Gastrocnemius medialis (tissue), 4 donors: ENCODE data around the gene FANCB.

Source experiments
- CTCF ChIP-seq, 5 experiments: fragments of 450-650 bp in 3 of 5; fragments of 200-600 bp in 2 of 5; sonication (generic) in 2 of 5; IDR thresholded peaks in 4 of 5; conservative IDR thresholded peaks in 1 of 5; 1 replicate in 4 of 5; 2 replicates in 1 of 5; pipeline ENCODE4 v1.5.1; 2016 to 2019; ENCODE audit warnings: antibody characterized with exemption in 5 of 5, mild to moderate bottlenecking in 3 of 5, moderate library complexity in 3 of 5
- POLR2A ChIP-seq, 2 donors: fragments of 450-650 bp; IDR thresholded peaks; one replicate each; pipeline ENCODE4 v1.6.1; 2017; ENCODE audit warnings: antibody characterized with exemption in 2 of 2, mild to moderate bottlenecking in 2 of 2, moderate library complexity in 2 of 2

GRCh38 chrX:14875624-14876023 lies 2.8 kb upstream of the FANCB start:
- TF ChIP-seq CTCF (IDR thresholded peaks at IDR 0.05 in 4 of 5, conservative IDR thresholded peaks at IDR 0.05 in 1 of 5) (no peak), POLR2A (IDR thresholded peaks at IDR 0.05) (no peak)
